GM19238 (cell line): ENCODE results near the gene ARHGEF1.

Source experiments
- DNase-seq: peaks from one replicate; pipeline ENCODE4 v3.0.0; 2011; ENCODE audit warnings: low spot score; ENCODE audit not compliant: insufficient read length

ARHGEF1 gene

GRCh38 chr19:41918095-41918494 is 35.1 kb downstream of the ARHGEF1 start:
- no peak for DNase-seq

- no peak for DNase-seq
Measured at GRCh38 chr19:41918653-41919244, 35.8 kb downstream of the ARHGEF1 start.

- no peak for DNase-seq
Measured at GRCh38 chr19:41919948-41920712, 37.1 kb downstream of the ARHGEF1 start.

DNA sequence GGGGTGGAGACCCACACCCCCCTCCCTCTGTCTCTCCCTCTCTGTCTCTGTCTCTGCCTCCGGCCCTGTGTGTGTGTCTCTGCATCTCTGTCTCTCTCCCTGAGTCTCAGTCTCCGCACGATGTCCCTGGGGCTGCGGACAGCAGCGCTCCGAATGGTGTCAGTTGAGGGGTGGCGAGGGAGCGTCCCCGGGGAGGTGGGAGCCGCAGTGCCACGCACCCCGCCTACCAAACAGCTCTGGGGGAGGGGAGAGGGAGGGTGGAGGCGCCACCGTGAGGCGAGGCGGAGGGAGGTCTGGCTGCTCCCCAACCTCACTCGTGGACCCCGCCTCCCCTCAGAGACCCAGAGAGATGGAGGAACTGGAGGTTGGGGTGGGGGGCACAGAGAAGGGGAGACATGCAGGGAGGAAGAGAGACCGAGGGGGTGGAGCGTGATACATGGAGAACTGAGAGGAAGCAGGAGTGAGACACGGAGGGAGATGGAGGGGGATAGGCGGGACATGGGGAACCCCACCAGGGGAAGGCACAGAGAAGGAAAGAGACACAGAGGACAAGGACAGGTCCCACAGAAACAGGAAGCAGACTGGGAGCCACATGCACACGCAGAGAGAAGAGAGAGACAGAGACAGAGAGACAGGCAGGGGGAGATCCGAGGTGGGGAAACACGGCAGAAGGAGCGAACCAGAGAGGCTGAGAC is 38.0 kb downstream of the ARHGEF1 start:
- DNase-seq, result no peak

- no peak for DNase-seq
Measured at GRCh38 chr19:41921577-41922576, 38.9 kb downstream of the ARHGEF1 start.

DNA sequence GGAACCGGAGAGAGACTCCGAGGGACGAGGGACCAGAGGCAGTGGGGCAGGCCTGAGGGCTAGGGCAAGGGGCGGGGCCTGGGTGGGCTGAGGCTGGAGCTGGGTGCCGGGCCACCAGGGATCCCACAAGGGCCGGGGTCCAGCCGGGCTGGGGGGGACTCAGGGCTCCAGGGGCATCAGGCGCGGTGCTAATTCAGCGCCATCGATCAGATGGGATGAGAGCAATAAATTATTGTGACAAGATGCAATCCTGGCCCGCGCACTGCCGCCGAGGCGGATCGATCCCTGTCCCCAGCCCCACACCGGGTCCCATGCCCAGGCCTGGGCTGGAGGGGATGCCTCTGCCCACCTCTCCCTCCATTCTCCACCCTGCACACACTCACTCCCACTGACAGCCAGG is 39.6 kb downstream of the ARHGEF1 start:
- DNase-seq, result no peak

DNA sequence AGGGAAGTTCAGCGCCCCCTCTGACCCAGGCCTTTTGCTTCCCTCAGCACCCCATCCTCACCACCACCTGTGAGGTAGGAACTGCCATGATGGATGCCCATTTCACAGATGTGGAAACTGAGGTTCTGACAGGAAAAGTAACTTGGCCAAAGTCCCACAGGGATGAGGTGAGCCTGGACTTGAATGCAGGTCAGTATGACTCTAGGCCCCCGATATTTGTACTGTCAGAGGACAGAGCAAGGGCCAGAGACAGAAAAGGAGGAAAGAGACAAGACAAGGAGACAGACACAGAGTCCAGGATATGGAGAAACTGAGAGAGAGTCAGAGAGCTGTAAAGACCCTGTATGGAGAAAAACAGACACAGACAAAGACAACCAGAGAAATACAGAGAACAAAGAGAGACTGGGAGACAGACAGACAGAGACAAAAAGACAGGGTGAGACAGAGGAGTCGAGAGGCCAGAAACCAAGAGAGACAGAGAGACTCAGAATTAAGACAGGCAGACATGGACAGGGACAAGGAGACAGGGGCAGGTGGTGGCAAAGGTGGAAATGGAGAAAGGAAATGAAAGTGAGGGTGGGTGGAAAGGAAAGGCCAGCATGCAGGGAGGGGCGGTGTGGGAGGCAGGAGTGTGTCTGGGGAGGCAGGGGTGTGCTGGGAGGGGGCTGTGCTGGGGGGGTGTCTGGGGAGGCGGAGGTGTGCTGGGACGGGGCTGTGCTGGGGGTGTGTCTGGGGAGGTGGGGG is 40.2 kb downstream of the ARHGEF1 start:
- DNase-seq, result no peak

- no peak for DNase-seq
Measured at GRCh38 chr19:41924151-41925145, 41.5 kb downstream of the ARHGEF1 start.

GRCh38 chr19:41925208-41926003 is 42.4 kb downstream of the ARHGEF1 start:
- no peak for DNase-seq

GRCh38 chr19:41926028-41926762 is 43.2 kb downstream of the ARHGEF1 start:
- DNase-seq, result no peak

- no peak for DNase-seq
Measured at GRCh38 chr19:41926763-41927496, 43.9 kb downstream of the ARHGEF1 start.

DNA sequence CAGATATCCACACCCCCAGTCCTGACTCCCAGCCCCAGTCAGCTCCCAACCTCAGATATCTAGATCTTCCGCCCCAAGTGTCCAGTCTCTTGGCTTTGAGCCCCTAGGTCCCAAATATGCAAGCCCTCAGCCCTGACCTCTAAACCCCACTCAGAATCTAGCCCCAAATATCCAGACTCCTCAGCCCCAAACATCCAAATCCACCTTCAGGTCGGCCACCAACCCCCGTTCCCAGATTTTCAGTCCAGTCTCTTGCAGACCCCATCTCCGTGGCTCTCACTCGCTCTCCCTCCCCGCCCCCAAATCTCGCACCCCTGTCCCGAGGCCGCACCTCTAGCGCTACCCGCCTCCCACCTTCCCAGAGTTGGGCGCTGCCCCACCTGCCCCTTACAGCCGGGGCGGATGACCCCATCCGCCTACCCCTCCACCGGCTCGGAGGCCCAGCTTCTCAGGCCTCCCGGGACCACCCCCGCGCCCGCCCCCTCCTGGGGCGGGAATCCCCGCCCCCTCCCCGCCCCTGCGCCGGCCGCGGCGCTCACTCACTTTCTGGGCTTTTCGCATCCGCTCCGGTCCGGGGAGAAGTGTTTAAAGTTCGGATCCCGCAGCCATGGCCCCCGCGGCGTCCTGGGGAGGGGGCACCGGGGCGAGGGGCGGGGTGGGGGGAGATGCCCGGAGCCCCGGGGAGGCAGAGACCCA is 44.7 kb downstream of the ARHGEF1 start:
- DNase-seq, result no peak

GRCh38 chr19:41928221-41928683 is 45.3 kb downstream of the ARHGEF1 start, which contains the start of gene ERFL:
Gene ERFL, minus strand, starts transcription at chr19:41928449. Its CDS starts 15,530 bp downstream, at chr19:41912919.
- no peak for DNase-seq

DNA sequence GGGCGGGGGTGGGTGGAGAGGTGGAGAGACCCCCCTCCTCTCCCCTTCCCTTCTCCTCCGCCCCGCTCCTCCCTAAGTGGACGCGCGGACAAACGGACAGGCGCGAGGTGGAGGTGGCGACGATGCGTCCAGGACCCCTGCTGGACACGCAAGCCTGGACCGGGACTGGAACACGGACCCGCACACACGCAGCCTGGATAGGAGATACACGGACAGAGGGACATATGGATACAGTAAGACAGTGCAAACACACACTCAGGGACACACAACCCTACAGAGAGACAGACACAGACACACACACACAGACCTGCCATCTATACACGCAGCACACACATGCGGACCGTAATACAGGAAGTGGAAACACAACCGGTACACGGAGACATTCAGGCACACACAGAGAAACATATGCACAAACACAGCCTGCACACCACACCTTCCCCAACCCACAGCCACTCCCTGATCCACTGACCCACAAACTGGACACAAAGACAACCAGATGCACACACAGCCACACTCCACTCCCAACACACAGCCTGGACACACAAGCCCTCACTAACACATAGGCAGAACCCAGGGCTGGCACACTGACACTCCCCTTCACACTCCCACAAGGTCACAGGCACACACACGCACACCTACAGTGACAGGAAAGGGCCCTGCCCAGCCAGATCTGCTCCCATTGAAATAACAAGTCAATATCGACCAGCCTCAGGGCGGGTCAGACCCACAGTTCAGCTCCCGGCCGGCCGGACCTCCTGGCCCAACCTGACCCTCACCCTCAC is 46.0 kb downstream of the ARHGEF1 start:
- DNase-seq, result no peak

- no peak for DNase-seq
Measured at GRCh38 chr19:41929536-41930071, 46.6 kb downstream of the ARHGEF1 start.
